ENCODE measurements around the gene TPO. TPM values are rescaled to one million over a fixed set of nuclear protein-coding genes. Genes with fewer than 3 reads are reported as not detected.

TPO gene
- total RNA-seq, 1 donor from 2014 or later = not detected

GRCh38 chr2:1480671-1481076, 67.4 kb downstream of the TPO start:
- peak overlapping the region; percentile 35 for H3K27ac Mint-ChIP-seq
- Histone ChIP-seq H3K79me2 (ENCODE audit: low read depth) (no peaks in the 10 kb centered on the region), H3K27me3 (no peaks in the 10 kb centered on the region), H3K27ac (no peak overlapping the region), H2AFZ (replicated peaks) (no peak overlapping the region), H3K36me3 (no peaks in the 10 kb centered on the region), H3K9me3 (ENCODE audit: low read depth) (no peaks in the 10 kb centered on the region), H3K4me1 (no peaks in the 10 kb centered on the region), H3K4me3 (no peak overlapping the region), H3K9ac (no peak overlapping the region), H3F3A (ENCODE audit: low read depth) (no peaks in the 10 kb centered on the region), H3K4me2 (no peak overlapping the region), H4K20me1 (ENCODE audit: low read depth) (no peaks in the 10 kb centered on the region)
- TF ChIP-seq CTCF (IDR thresholded peaks at IDR 0.05) = no peak
- TF ChIP-seq EZH2phosphoT487 (IDR thresholded peaks at IDR 0.05) = no peak
- TF ChIP-seq EZH2 (IDR thresholded peaks at IDR 0.05) = no peak
- H3K4me1 Mint-ChIP-seq = peaks cover 7% of the 10 kb centered on the region
- DNase-seq (ENCODE audit: low spot score) = no peak
- H3K27me3 Mint-ChIP-seq (ENCODE audit: insufficient read depth, low read depth) = peaks cover 4% of the 10 kb centered on the region
- H3K4me3 Mint-ChIP-seq = no peak overlapping the region
- H3K36me3 Mint-ChIP-seq = no peaks in the 10 kb centered on the region
- peaks cover 9% of the 10 kb centered on the region for H3K9me3 Mint-ChIP-seq

- no peaks in the 10 kb centered on the region for H3K4me1 ChIP-seq
- H3F3A ChIP-seq (ENCODE audit: low read depth) = no peaks in the 10 kb centered on the region
- no peaks in the 10 kb centered on the region for H3K27me3 ChIP-seq
- H3K27ac ChIP-seq = no peak overlapping the region
- no peak overlapping the region for H3K4me2 ChIP-seq
- H2AFZ ChIP-seq (replicated peaks) = no peak overlapping the region
- H3K36me3 Mint-ChIP-seq = no peaks in the 10 kb centered on the region
- no peak overlapping the region for H3K27ac Mint-ChIP-seq
- peaks cover 5% of the 10 kb centered on the region for H3K4me1 Mint-ChIP-seq
- H3K36me3 ChIP-seq = no peaks in the 10 kb centered on the region
- peaks cover 6% of the 10 kb centered on the region for H3K9me3 Mint-ChIP-seq
- no peaks in the 10 kb centered on the region for H3K79me2 ChIP-seq (ENCODE audit: low read depth)
- no peak for DNase-seq (ENCODE audit: low spot score)
- TF ChIP-seq EZH2phosphoT487 (IDR thresholded peaks at IDR 0.05) (no peak), CTCF (IDR thresholded peaks at IDR 0.05) (no peak), EZH2 (IDR thresholded peaks at IDR 0.05) (no peak)
- no peaks in the 10 kb centered on the region for H4K20me1 ChIP-seq (ENCODE audit: low read depth)
- no peak overlapping the region for H3K4me3 Mint-ChIP-seq
- no peak overlapping the region for H3K9ac ChIP-seq
- H3K4me3 ChIP-seq = no peak overlapping the region
- H3K9me3 ChIP-seq (ENCODE audit: low read depth) = no peaks in the 10 kb centered on the region
- peaks cover 4% of the 10 kb centered on the region for H3K27me3 Mint-ChIP-seq (ENCODE audit: insufficient read depth, low read depth)
These were observed 68.4 kb downstream of the TPO start for GRCh38 chr2:1481406-1482252.

DNA sequence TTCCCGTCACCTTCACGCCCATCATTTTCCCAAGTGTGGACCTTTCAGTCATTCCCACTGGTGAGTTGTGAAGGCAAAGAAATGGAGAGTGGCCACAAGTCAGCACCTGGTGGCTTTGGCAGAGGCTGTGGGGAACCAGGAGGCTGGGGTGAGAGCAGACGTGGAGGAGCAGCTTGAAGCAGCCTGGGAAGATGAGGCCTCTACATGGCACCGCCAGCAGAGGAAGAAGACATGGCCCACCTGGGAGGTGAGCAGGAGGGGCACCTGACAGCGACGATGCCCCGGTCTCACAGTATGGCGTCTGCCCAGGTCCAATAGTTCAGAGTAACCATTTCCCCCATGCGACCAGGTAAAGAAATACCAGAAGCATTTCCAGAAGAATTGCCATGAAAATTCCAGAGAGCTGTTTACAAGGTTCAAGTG, 69.0 kb downstream of the TPO start:
- Mint-ChIP-seq H3K9me3 (peaks cover 6% of the 10 kb centered on the region), H3K27me3 (ENCODE audit: insufficient read depth, low read depth) (peaks cover 4% of the 10 kb centered on the region), H3K27ac (no peak overlapping the region), H3K4me1 (peaks cover 5% of the 10 kb centered on the region), H3K36me3 (no peaks in the 10 kb centered on the region), H3K4me3 (no peak overlapping the region)
- DNase-seq (ENCODE audit: low spot score) = no peak
- Histone ChIP-seq H3K36me3 (no peaks in the 10 kb centered on the region), H3K9me3 (ENCODE audit: low read depth) (no peaks in the 10 kb centered on the region), H3F3A (ENCODE audit: low read depth) (no peaks in the 10 kb centered on the region), H3K79me2 (ENCODE audit: low read depth) (no peaks in the 10 kb centered on the region), H4K20me1 (ENCODE audit: low read depth) (no peaks in the 10 kb centered on the region), H3K9ac (no peak overlapping the region), H3K27me3 (no peaks in the 10 kb centered on the region), H3K27ac (no peak overlapping the region), H3K4me1 (no peaks in the 10 kb centered on the region), H3K4me3 (no peak overlapping the region), H2AFZ (replicated peaks) (no peak overlapping the region), H3K4me2 (no peak overlapping the region)
- TF ChIP-seq EZH2phosphoT487 (IDR thresholded peaks at IDR 0.05) (no peak), EZH2 (IDR thresholded peaks at IDR 0.05) (no peak), CTCF (IDR thresholded peaks at IDR 0.05) (no peak)
